ENCODE data around the gene RRP7A.

DNA sequence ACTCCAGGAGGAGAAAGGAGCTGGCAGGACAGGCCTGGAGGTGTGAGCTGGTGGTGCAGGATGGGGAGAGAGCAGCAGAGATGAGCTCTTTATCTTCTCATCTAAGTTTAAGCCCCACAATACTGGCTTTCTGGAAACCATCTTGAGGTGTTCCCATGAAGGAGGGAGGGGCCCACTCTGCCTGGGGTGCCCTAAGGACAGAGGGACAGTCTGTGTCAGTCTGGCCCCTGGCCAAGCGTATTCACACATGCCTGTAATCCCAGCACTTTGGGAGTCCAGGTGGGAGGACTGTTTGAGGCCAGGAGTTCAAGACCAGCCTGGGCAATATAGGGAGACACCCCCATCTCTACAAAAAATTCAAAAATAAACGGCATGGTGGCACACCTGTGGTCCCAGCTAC lies 43.1 kb upstream of the RRP7A start:
- TF ChIP-seq, protein P1, sequence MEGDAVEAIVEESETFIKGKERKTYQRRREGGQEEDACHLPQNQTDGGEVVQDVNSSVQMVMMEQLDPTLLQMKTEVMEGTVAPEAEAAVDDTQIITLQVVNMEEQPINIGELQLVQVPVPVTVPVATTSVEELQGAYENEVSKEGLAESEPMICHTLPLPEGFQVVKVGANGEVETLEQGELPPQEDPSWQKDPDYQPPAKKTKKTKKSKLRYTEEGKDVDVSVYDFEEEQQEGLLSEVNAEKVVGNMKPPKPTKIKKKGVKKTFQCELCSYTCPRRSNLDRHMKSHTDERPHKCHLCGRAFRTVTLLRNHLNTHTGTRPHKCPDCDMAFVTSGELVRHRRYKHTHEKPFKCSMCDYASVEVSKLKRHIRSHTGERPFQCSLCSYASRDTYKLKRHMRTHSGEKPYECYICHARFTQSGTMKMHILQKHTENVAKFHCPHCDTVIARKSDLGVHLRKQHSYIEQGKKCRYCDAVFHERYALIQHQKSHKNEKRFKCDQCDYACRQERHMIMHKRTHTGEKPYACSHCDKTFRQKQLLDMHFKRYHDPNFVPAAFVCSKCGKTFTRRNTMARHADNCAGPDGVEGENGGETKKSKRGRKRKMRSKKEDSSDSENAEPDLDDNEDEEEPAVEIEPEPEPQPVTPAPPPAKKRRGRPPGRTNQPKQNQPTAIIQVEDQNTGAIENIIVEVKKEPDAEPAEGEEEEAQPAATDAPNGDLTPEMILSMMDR (IDR thresholded peaks at IDR 0.05): no peak
- TF ChIP-seq POLR2A (IDR thresholded peaks at IDR 0.05) (no peak), POLR2AphosphoS5 (IDR thresholded peaks at IDR 0.05) (no peak), EP300 (IDR thresholded peaks at IDR 0.05) (no peak)
